NCI-H524 (cell line): ENCODE data around the gene MRPL20.
"Not testable (repeated sequence)": the region's sequence is repeated elsewhere in the genome, so short reads cannot be mapped to it uniquely, and the experiment has no call there.

Experiments used
- DNase-seq, 2 experiments: peaks; one replicate each; lab custom pipeline; 2025; lab: John Stamatoyannopoulos, UW

Gene MRPL20

GRCh38 chr1:1406101-1406820, 832 bp downstream of the MRPL20 start:
- no peak for DNase-seq

- DNase-seq = no peak
Measured at GRCh38 chr1:1403653-1404052, 3.4 kb downstream of the MRPL20 start.

DNA sequence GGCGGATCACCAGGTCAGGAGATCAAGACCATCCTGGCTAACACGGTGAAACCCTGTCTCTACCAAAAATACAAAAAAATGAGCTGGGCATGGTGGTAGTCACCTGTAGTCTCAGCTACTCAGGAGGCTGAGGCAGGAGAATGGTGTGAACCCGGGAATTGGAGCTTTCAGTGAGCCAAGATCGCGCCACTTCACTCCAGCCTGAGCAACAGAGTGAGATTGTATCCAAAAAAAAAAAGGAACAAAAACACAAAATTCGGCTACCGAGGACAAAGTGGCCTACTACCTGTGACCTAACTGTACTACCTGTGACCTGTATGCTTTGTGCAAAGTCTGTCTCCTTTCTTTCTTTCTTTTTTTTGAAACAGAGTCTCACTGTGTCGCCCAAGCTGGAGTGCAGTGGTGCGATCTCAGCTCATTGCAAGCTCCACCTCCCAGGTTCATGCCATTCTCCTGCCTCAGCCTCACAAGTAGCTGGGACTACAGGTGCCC, 4.1 kb downstream of the MRPL20 start:
- DNase-seq = not testable (repeated sequence)

GRCh38 chr1:1402072-1402900, 4.8 kb downstream of the MRPL20 start:
- peak; percentile 17 to 42 for DNase-seq

- DNase-seq = no peak
Measured at GRCh38 chr1:1401457-1402010, 5.6 kb downstream of the MRPL20 start.

DNA sequence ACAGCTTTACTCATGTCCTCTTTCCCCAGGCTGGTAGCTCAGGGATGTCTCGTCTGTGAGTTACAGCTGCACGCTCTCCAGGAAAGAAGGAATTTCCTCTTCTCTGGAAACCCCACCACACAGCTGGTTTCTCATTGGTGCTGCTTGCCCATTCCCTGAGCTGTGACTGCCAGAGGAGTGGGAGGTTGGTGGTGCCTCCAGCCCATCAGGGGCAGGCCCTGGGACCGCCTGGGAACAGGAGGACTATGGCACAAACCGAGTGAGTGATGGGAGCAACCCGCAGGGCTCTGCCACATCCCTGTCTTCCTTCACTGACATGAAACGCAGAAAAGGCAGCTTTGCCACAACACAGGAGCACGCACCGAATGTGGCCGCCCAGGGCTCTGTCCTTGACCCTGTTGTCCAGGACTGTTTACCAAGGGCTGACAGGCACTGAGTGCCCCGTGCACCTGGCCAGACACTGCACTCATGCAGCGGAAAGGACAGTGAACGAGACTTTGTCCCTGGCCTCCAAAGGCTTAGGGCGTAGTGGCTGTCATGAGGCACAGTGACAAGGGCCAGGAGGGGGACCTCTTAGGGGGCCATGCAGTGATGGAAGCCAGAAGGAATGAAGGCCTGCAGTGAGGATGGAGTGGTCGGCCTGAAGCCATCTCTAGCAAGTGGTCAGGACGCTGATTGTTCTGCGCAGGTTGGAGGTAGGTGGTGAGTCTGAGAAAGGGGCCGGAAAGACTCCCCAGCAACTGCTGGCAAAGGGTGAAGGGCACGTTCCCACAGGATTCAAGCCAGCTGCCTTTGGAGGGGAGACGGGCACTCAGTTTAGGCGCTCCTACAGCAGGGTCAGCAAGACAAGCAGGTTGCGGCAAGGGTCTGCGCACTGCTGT, 6.3 kb downstream of the MRPL20 start:
- DNase-seq = no peak

GRCh38 chr1:1399872-1400575, 7.1 kb downstream of the MRPL20 start:
- no peak for DNase-seq

GRCh38 chr1:1399187-1399871, 7.8 kb downstream of the MRPL20 start, which contains the start of gene CCNL2:
Gene CCNL2 (minus strand): TSS chr1:1399335. CDS start chr1:1399306, 29 bp downstream.
- peak; percentile 90 to 95 for DNase-seq

GRCh38 chr1:1398677-1399186, 8.4 kb downstream of the MRPL20 start:
- DNase-seq = no peak

DNA sequence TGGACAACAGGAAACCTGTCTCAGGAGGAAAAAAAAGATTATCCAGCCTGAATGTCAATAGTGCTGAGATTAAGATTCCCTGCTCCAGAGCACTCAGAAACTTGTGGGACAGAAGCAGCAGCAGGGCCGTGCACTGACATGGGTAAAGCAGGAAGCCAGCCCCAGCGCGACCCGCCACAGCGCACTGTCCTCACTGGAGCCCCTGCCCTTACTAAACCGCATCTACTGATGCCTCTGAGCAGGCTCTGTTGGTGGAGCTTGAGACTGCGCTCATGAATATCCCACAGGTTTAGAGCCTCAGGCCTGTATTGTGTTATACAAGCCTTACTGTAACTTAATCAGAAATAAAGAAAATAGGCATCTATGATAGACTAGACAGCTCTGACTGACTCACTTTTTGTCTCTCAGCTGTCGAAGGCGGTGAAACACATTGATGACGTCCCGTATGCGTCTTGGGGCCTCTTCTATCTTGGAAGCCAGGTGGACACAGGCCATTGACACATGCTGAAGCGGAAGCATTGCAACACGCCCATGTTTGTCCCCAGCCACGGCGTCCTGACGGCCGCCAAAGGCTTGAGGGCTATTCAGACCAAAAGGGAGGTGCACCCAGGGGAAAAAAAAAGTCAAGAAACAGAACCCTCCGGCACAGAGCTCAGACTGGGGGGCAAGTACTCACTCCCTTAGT, 9.1 kb downstream of the MRPL20 start:
- DNase-seq = no peak

DNA sequence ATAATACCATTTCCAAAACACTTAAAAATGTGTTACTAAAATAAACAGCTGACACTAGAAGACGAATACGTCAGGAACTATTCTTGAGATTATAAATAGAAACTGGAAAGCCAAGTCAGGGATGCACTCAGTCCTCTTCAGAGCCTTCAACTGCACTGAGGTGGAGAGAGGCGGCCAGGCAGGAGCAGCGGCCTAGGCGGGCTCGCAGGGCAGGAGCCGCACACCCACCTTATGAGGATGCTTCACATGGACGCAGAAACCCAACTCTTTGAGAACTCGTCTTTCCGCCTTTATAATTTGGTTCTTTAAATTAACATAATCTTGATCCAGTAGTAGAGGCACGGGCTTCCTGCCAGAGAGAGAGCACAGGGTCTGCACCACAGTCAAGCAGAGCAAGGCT, 11.9 kb downstream of the MRPL20 start:
- no peak for DNase-seq

GRCh38 chr1:1394116-1394515, 13.0 kb downstream of the MRPL20 start:
- no peak for DNase-seq

GRCh38 chr1:1393428-1393827, 13.7 kb downstream of the MRPL20 start:
- no peak for DNase-seq

DNA sequence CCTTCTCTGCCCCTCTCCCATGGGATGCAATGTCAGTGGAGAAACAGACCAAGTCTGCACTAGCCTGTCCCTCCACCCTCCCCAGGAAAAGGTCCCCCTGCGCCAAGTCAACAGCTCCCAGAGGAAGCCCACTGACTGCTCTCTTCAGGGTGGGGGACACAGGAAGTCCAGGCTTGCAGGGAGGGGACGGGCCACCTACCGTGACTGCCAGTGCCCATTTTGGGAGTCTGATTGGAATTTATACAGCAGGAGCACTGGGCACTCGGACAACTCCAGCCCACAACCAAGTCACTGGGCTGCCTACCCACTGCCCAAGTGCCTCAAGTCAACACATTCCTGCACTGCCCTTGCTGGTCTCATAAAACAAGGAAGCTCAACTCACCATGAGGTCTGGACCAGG, 14.1 kb downstream of the MRPL20 start:
- DNase-seq = no peak

DNA sequence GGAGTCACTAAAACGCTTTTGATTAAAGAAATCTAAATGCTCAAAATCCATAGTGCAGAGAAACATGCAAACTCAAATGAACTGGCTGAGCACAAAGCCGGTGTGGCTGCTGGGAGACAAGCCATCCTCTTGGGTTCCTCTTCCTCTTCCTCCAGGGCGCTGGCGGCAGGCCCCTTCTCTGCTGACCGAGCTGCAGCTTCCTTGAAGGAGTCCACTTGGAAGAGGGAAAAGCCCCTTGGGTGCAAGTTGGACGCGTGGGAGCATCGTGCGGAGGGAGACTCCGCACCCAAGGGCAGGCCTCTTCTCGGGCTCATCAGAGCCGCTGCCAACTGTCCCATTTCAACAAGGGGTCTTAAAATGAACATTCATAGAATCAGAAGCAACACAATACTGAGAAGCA, 15.9 kb downstream of the MRPL20 start:
- DNase-seq = no peak

- DNase-seq = no peak
Measured at GRCh38 chr1:1390675-1391074, 16.4 kb downstream of the MRPL20 start.

DNA sequence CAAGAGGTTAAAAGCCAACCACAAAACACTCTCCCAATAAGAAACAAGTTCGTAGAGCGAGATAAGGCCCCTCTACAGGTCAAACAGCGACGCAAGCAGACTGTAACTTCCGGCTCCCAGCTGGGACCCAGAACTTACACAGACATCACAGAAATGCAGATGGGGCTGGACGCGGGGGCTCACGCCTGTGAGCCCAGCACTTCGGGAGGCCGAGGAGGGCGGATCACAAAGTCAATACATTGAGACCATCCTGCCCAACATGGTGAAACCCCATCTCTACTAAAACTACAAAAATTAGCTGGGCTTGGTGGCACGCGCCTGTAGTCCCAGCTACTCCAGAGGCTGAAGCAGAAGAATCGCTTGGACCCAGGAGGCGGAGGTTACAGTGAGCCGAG, 19.0 kb downstream of the MRPL20 start:
- no peak for DNase-seq

DNA sequence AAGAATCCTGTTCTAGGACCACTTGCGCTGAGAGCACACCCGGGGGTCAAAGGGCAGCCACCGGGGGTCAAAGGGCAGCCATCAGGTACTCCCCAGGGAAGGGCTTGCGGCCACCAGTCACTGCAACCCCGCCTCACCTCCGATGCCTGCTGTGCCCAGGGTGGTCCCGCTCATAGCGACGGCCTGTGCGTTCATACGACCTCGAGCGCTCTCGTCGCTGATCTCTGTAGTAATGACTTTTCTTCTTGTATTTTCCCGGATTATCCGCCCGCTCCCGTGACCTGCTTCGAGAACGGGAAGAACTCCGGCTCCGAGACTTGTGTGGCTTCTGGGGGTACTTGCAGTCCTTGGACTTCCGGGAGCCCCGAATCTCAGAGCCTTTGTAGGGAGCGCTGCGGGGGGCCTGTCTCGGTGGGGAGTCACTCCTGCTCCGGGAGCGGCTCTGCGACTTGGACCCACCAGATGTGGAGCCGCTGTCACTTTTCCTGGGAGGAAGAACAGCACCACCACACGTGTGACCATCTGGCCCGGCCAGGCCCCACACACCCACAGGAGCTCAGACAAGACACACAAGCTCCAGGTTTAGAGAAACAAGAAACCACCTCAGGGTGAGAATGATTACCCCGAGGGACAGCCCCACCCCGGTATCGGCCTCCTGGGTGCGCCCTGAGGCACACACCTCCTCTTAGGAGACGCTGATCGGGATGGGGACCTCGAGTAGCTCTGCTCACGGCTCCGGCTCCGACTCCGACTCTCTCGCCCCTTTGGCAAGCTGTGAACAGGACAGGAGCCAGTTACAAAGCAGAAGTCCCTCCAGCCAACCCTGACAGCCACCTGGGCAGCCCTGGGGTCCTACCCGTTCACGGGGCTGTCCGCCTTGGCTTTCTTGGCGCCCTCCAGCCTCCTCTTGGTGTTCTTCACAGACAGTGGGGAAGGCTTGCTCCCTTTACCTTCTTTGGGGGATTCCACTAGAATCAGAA, 19.7 kb downstream of the MRPL20 start:
- no peak for DNase-seq

DNA sequence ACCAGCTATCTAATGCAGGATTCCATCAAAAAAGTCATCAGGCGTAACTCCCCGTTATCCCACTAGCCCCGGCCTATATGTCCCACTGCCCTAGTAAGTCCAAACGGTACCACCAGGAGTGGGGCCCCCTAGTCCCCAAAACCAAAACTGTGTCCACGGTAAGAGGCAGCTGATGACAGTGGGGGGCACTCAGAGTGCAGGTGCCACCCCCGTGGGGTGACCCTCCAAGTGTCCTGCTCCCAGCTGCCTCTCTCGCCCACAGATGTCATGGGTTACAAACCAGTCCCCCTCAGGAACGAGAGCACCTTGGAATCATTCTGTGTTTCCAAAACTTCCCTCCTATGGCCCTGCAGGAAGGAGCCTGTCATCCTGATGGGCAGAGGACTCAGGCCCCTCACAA, 21.2 kb downstream of the MRPL20 start:
- no peak for DNase-seq
